Astrocyte of the spinal cord (primary cell): ENCODE results near the gene STARD9.
A peak's percentile ranks its signal among the peaks of the same experiment; 100 is the strongest.

Experiments used
- DNase-seq: peaks from one replicate; pipeline ENCODE4 v3.0.0; 2011; ENCODE audit warnings: low read depth, low spot score
- H3K4me3 ChIP-seq: 2 replicates; pipeline ENCODE4 v1.5.1; 2011; ENCODE audit warnings: low read depth, mild to moderate bottlenecking, low read length, moderate library complexity
- in situ Hi-C: cut with HindIII; loops from 2 replicates; pipeline ENCODE4 v1.10.0; 2017; ENCODE audit warnings: low sequenced_read_pairs
- TF ChIP-seq, protein P1 (sequence below): IDR thresholded peaks from 2 replicates; pipeline ENCODE4 v1.5.1; 2012; ENCODE audit warnings: low read depth, mild to moderate bottlenecking, low read length, inconsistent platforms

The STARD9 gene

DNA sequence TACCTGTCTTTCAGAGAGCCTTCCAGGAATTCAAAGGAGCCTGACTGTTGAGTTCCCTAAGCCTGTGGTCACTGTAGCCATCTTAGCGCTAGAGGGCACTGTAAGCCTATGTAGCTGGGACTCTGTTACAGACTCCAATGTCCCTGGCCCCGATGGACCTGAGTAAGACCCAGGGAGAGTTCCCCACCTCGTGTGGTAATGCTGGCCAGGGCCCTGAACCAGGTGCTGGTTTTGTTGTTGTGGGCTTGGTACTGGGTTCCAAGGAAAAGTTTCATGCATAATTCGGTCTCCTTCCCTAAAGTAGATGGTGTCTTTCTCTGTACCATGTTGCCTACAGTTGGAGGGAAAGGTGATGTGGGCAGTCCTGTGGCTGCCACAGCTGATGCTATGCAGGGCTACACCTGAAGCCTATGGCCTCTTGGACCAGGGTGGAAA lies 129.1 kb downstream of the STARD9 start:
- H3K4me3 ChIP-seq = no peak overlapping the region
- DNase-seq = peak; percentile 60
- in situ Hi-C loops = no loop called here
- TF ChIP-seq, protein P1, sequence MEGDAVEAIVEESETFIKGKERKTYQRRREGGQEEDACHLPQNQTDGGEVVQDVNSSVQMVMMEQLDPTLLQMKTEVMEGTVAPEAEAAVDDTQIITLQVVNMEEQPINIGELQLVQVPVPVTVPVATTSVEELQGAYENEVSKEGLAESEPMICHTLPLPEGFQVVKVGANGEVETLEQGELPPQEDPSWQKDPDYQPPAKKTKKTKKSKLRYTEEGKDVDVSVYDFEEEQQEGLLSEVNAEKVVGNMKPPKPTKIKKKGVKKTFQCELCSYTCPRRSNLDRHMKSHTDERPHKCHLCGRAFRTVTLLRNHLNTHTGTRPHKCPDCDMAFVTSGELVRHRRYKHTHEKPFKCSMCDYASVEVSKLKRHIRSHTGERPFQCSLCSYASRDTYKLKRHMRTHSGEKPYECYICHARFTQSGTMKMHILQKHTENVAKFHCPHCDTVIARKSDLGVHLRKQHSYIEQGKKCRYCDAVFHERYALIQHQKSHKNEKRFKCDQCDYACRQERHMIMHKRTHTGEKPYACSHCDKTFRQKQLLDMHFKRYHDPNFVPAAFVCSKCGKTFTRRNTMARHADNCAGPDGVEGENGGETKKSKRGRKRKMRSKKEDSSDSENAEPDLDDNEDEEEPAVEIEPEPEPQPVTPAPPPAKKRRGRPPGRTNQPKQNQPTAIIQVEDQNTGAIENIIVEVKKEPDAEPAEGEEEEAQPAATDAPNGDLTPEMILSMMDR = peak; percentile 92

DNA sequence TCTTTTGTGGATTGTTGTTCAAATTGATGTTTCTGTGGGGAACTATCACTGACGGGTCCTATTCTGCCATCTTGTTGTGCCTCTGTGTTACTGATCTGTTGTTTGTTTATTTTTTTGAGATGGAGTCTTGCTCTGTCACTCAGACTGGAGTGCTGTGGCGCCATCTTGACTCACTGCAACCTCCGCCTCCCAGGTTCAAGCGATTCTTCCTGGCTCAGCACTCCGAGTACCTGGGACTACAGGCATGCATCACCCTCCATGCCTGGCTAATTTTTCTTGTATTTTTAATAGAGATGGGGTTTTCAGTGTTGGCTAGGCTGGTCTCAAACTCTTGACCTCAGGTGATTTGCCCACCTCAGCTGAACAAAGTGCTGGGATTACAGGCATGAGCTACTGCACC lies 129.9 kb downstream of the STARD9 start:
- no peak overlapping the region for H3K4me3 ChIP-seq
- in situ Hi-C loops = no loop called here
- no peak for DNase-seq
- TF ChIP-seq, protein P1 = no peak

DNA sequence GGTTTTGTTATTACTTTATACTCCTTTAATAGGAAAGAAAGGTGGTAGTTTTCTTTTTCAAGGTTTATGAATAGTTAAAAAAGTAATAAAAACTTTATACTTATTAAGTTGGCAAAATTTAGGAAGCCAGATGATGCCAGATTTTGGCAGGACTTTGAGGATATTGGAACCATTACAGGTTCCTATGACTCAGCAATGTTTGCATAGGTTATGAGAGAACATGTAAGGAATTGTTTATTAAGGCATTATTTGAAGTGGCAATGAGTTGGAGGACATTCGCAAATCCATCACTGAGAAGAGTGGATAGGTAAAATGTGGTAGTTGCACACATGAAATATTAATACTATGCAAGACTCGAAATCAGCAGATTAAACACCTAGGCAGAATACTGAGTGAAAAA lies 131.7 kb downstream of the STARD9 start:
- no peak overlapping the region for H3K4me3 ChIP-seq
- DNase-seq = peak; percentile 48
- in situ Hi-C loops = no loop called here
- TF ChIP-seq, protein P1 = no peak

DNA sequence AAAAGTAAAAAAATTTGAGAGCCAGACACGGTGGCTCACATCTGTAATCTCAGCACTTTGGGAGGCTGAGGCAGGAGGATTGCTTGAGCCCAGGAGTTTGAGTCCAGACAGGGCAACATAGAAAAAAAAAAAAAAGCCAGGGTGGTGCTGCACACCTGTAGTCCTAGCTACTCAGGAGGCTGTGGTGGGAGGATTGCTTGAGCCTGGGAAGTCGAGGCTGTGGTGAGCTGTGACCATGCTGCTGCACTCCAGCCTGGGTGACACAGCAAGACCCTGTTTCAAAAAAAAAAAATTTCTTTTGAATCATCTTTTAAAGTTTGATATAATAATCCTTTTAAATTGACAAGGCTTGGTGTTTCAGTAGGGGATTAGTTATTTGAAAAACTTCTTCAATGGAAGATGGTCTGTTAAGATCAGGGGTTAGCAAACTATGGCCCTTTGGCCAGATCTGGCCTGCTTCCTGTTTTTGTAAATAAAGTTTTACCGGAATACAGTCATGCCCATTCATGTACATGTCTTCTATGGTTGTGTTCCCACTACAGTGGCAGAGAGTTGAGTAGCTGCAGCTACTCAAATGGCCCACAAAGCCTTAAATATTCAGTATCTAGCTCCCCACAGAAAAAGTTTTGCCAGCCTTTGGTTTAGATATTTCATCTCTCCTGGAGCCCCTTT lies 132.6 kb downstream of the STARD9 start:
- no peak for DNase-seq
- H3K4me3 ChIP-seq = no peak overlapping the region
- in situ Hi-C loops = no loop called here
- TF ChIP-seq, protein P1 = no peak

DNA sequence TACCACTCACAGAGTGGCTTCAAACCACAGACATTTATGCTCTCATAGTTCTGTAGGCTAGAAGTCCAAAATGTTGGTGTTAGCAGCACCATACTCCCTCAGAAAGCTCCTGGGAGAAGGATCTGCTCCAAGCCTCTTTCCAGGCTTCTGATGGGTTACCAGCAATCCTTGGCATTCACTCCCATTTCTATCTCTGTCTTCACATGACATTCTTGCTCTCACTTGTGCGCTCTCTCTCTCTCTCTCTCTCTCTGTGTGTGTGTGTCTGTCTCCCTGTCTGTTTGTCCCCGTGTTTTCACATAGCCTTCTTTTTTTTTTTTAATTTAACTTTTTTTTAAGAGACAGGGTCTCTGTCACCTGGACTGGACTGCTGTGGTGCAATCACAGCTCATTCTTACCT lies 135.3 kb downstream of the STARD9 start:
- H3K4me3 ChIP-seq = no peak overlapping the region
- in situ Hi-C loops = no loop called here
- no peak for DNase-seq
- TF ChIP-seq, protein P1 = no peak

DNA sequence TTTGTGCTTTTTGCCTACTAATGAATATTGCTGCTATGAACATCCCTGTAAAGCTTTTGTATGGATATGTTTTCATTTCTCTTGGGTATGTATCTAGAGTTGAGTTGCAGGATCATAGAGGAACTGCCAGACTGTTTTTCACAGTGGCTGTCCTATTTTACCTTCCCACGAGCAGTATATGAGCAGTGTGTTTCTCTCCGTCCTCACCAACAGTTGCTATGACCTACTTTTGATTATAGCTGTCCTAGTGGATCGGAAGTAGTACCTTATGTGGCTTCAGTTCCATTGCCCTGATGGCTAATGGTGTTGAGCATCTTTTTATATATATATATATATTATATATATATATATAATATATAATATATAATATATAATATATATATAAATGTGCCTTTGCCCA lies 136.3 kb downstream of the STARD9 start:
- H3K4me3 ChIP-seq = no peak overlapping the region
- DNase-seq = no peak
- TF ChIP-seq, protein P1 = no peak
- in situ Hi-C loops = no loop called here
